HEK293 (cell line): Measurements from ENCODE around the gene MAGEF1.
A peak's percentile ranks its signal among the peaks of the same experiment; 100 is the strongest.

Experiments
- CTCF ChIA-PET: fragments of 350-600 bp; formaldehyde crosslinking; extraction: SDS; loops from one replicate; lab custom pipeline; 2021; ENCODE audit warnings: antibody characterized with exemption; lab: Yijun Ruan, JAX
- POLR2A ChIA-PET: fragments of 300-600 bp; formaldehyde crosslinking; extraction: SDS; loops from one replicate; lab custom pipeline; 2020; ENCODE audit warnings: antibody characterized with exemption, inconsistent platforms; lab: Yijun Ruan, JAX
- H3K27ac ChIP-seq: fragments of 200-500 bp; sonication (Bioruptor generic); 2 replicates; pipeline ENCODE4 v1.5.1; 2014; ENCODE audit warnings: low read depth, low read length, control low read depth, inconsistent platforms; ENCODE audit errors: extremely low read depth
- H3K36me3 ChIP-seq, 2 experiments: fragments of 200-500 bp in 1 of 2; sonication (Bioruptor generic) in 1 of 2; 1 replicate in 1 of 2; 2 replicates in 1 of 2; pipeline ENCODE4 v1.5.1; 2014 to 2017; ENCODE audit warnings: inconsistent platforms in 2 of 2, low read length in 2 of 2; ENCODE audit not compliant: control insufficient read depth in 2 of 2, insufficient read depth in 1 of 2
- H3K4me1 ChIP-seq: fragments of 200-500 bp; sonication (Bioruptor generic); 2 replicates; pipeline ENCODE4 v1.5.1; 2014; ENCODE audit warnings: mild to moderate bottlenecking, low read length, inconsistent platforms; ENCODE audit not compliant: control insufficient read depth, insufficient read depth
- H3K4me3 ChIP-seq: 2 replicates; pipeline ENCODE4 v1.5.1; 2011; ENCODE audit warnings: low read depth, mild to moderate bottlenecking, control low read depth, low read length, moderate library complexity
- H3K9me3 ChIP-seq: fragments of 200-500 bp; sonication (Bioruptor generic); 2 replicates; pipeline ENCODE4 v1.5.1; 2014; ENCODE audit warnings: low read depth, low read length, inconsistent platforms; ENCODE audit not compliant: control insufficient read depth, insufficient read depth
- BCL11B ChIP-seq: fragments of 450-650 bp; formaldehyde crosslinking; IDR thresholded peaks from 2 replicates; pipeline ENCODE4 v1.5.1; 2016; ENCODE audit warnings: low read depth, missing biosample characterization, missing genetic modification characterization
- EGR2 ChIP-seq: fragments of 450-650 bp; formaldehyde crosslinking; IDR thresholded peaks from 2 replicates; pipeline ENCODE4 v1.5.1; 2016; ENCODE audit warnings: low read depth, missing biosample characterization, missing genetic modification characterization
- GLIS1 ChIP-seq: fragments of 450-650 bp; formaldehyde crosslinking; IDR thresholded peaks from 2 replicates; pipeline ENCODE4 v1.5.1; 2016; ENCODE audit warnings: missing biosample characterization, missing genetic modification characterization
- HOXC10 ChIP-seq: sonication (generic); formaldehyde crosslinking; IDR thresholded peaks from 2 replicates; pipeline ENCODE4 v1.8.1; 2023; ENCODE audit warnings: mild to moderate bottlenecking, missing genetic modification reagents
- KLF7 ChIP-seq: fragments of 450-650 bp; formaldehyde crosslinking; IDR thresholded peaks from 2 replicates; pipeline ENCODE4 v1.5.1; 2016; ENCODE audit warnings: missing biosample characterization, missing genetic modification characterization, borderline replicate concordance
- KLF8 ChIP-seq: fragments of 450-650 bp; formaldehyde crosslinking; IDR thresholded peaks from 2 replicates; pipeline ENCODE4 v1.5.1; 2016; ENCODE audit warnings: missing biosample characterization, missing genetic modification characterization
- REST ChIP-seq: fragments of 450-650 bp; formaldehyde crosslinking; IDR thresholded peaks from 2 replicates; pipeline ENCODE4 v1.5.1; 2016; ENCODE audit warnings: missing biosample characterization, missing genetic modification characterization
- SCRT1 ChIP-seq: fragments of 450-650 bp; formaldehyde crosslinking; IDR thresholded peaks from 2 replicates; pipeline ENCODE4 v1.5.1; 2016; ENCODE audit warnings: missing biosample characterization, missing genetic modification characterization, borderline replicate concordance
- SETDB1 ChIP-seq: IDR thresholded peaks from one replicate; pipeline ENCODE4 v1.6.1; 2017; ENCODE audit warnings: mild to moderate bottlenecking, low read length, moderate library complexity, mixed read lengths; ENCODE audit not compliant: insufficient read length
- ZBTB10 ChIP-seq: fragments of 450-650 bp; formaldehyde crosslinking; IDR thresholded peaks from 2 replicates; pipeline ENCODE4 v1.5.1; 2016; ENCODE audit warnings: missing biosample characterization, missing genetic modification characterization
- ZBTB26 ChIP-seq: fragments of 450-650 bp; formaldehyde crosslinking; optimal IDR thresholded peaks from 2 replicates; pipeline ENCODE3; 2016; ENCODE audit warnings: missing biosample characterization, mild to moderate bottlenecking, missing genetic modification characterization
- ZBTB44 ChIP-seq: fragments of 450-650 bp; IDR thresholded peaks from 2 replicates; pipeline ENCODE4 v1.5.1; 2018; ENCODE audit warnings: missing biosample characterization, mild to moderate bottlenecking, missing genetic modification characterization
- ZFP69B ChIP-seq: fragments of 450-650 bp; formaldehyde crosslinking; IDR thresholded peaks from 2 replicates; pipeline ENCODE4 v1.5.1; 2016; ENCODE audit warnings: missing biosample characterization, missing genetic modification characterization
- ZIC2 ChIP-seq: fragments of 450-650 bp; formaldehyde crosslinking; IDR thresholded peaks from 2 replicates; pipeline ENCODE4 v1.5.1; 2016; ENCODE audit warnings: missing biosample characterization, missing genetic modification characterization
- ZNF121 ChIP-seq: fragments of 450-650 bp; formaldehyde crosslinking; IDR thresholded peaks from 2 replicates; pipeline ENCODE4 v1.5.1; 2016; ENCODE audit warnings: missing biosample characterization, missing genetic modification characterization
- ZNF157 ChIP-seq: fragments of 450-650 bp; formaldehyde crosslinking; IDR thresholded peaks from 2 replicates; pipeline ENCODE4 v1.5.1; 2016; ENCODE audit warnings: missing biosample characterization, missing genetic modification characterization
- ZNF184 ChIP-seq: fragments of 450-650 bp; IDR thresholded peaks from 2 replicates; pipeline ENCODE4 v1.5.1; 2018; ENCODE audit warnings: missing biosample characterization, mild to moderate bottlenecking, missing genetic modification characterization
- ZNF394 ChIP-seq: fragments of 450-650 bp; formaldehyde crosslinking; IDR thresholded peaks from 2 replicates; pipeline ENCODE4 v1.5.1; 2016; ENCODE audit warnings: missing biosample characterization, missing genetic modification characterization, mild to moderate bottlenecking, moderate library complexity, borderline replicate concordance
- ZNF488 ChIP-seq: fragments of 450-650 bp; formaldehyde crosslinking; IDR thresholded peaks from 2 replicates; pipeline ENCODE4 v1.5.1; 2016; ENCODE audit warnings: missing biosample characterization, missing genetic modification characterization
- ZNF596 ChIP-seq: fragments of 450-650 bp; IDR thresholded peaks from 2 replicates; pipeline ENCODE4 v1.5.0; 2018; ENCODE audit warnings: missing biosample characterization, mild to moderate bottlenecking, missing genetic modification characterization, moderate library complexity
- ZNF629 ChIP-seq: fragments of 450-650 bp; formaldehyde crosslinking; IDR thresholded peaks from 2 replicates; pipeline ENCODE4 v1.5.1; 2017; ENCODE audit warnings: missing biosample characterization, missing genetic modification characterization
- ZNF660 ChIP-seq: fragments of 450-650 bp; IDR thresholded peaks from 2 replicates; pipeline ENCODE4 v1.5.1; 2018; ENCODE audit warnings: missing biosample characterization, mild to moderate bottlenecking, missing genetic modification characterization
- ZNF677 ChIP-seq: fragments of 450-650 bp; IDR thresholded peaks from 2 replicates; pipeline ENCODE4 v1.5.0; 2018; ENCODE audit warnings: missing biosample characterization, mild to moderate bottlenecking, missing genetic modification characterization, moderate library complexity
- ZNF843 ChIP-seq: fragments of 450-650 bp; formaldehyde crosslinking; IDR thresholded peaks from 2 replicates; pipeline ENCODE4 v1.5.1; 2016; ENCODE audit warnings: missing biosample characterization, missing genetic modification characterization
- ZSCAN5A ChIP-seq: fragments of 450-650 bp; formaldehyde crosslinking; IDR thresholded peaks from 2 replicates; pipeline ENCODE4 v1.5.1; 2016; ENCODE audit warnings: missing biosample characterization, missing genetic modification characterization

The MAGEF1 gene

GRCh38 chr3:184711493-184712247 is at the start of gene MAGEF1:
MAGEF1 (minus strand) TSS chr3:184712064; CDS start chr3:184711821, 243 bp downstream.
- H3K36me3 ChIP-seq, result peaks cover 5 to 29% of the 10 kb centered on the region in 2 experiments; a peak in 2 of 3 replicates
- H3K9me3 ChIP-seq, result no peaks in the 10 kb centered on the region
- peak within 1 kb of the TSS; percentile 98 for H3K4me3 ChIP-seq
- H3K27ac ChIP-seq, result peak within 1 kb of the TSS; percentile 91
- ChIA-PET POLR2A (interaction anchor here (0.5 to 1.8 kb wide), 9 partner anchors 15 to 346 kb away, joined by 3 to 16 read pairs (median 3); partner anchors contain the start of gene EPHB3), CTCF (interaction anchor here (0.6 to 1.3 kb wide), 3 partner anchors 14 to 150 kb away, joined by 3 to 4 read pairs (median 4); partner anchors contain the start of gene EPHB3)
- H3K4me1 ChIP-seq, result peaks cover 5% of the 10 kb centered on the region
- TF ChIP-seq ZNF394 (no peak), ZNF660 (tag by site-specific recombination) (peak; percentile 85), BCL11B (tag by site-specific recombination) (no peak), REST (tag by site-specific recombination) (peak; percentile 91), ZNF596 (no peak), ZFP69B (peak; percentile 77; the same call in 1 of the 2 replicates), ZNF184 (tag by site-specific recombination) (no peak), GLIS1 (peak; percentile 64), SETDB1 (no peak), EGR2 (peak; percentile 11; the same call in 1 of the 2 replicates), ZNF121 (tag by site-specific recombination) (no peak), ZBTB44 (tag by site-specific recombination) (peak; percentile 44; the same call in 1 of the 2 replicates), ZNF843 (tag by site-specific recombination) (0 out of 2 replicates have a peak, but pooled peaks have one; percentile 29), ZNF677 (tag by site-specific recombination) (no peak), ZIC2 (tag by site-specific recombination) (peak; percentile 92), HOXC10 (0 out of 2 replicates have a peak, but pooled peaks have one; percentile 57), ZSCAN5A (tag by site-specific recombination) (peak; percentile 81; the same call in 1 of the 2 replicates), ZNF157 (no peak), ZNF488 (no peak), SCRT1 (tag by site-specific recombination) (peak; percentile 15; the same call in 1 of the 2 replicates), ZNF629 (tag by site-specific recombination) (peak; percentile 94), KLF7 (tag by site-specific recombination) (no peak), ZBTB26 (tag by site-specific recombination) (peak; percentile 94), ZBTB10 (no peak), KLF8 (tag by site-specific recombination) (peak; percentile 63; the same call in 1 of the 2 replicates)
